Kidney glomerular epithelial cell (primary cell): ENCODE measurements around the gene TNFSF12.
"Not testable (repeated sequence)": the region's sequence is repeated elsewhere in the genome, so short reads cannot be mapped to it uniquely, and the experiment has no call there.

ENCODE experiments used
- DNase-seq: peaks from one replicate; lab custom pipeline; 2025; lab: John Stamatoyannopoulos, UW

The TNFSF12 gene

GRCh38 chr17:7587420-7588151, 38.7 kb downstream of the TNFSF12 start:
- no peak for DNase-seq

GRCh38 chr17:7588553-7589203, 39.8 kb downstream of the TNFSF12 start:
- no peak for DNase-seq

GRCh38 chr17:7589204-7589868, 40.5 kb downstream of the TNFSF12 start:
- DNase-seq: peak; percentile 27

- DNase-seq: no peak
Measured at GRCh38 chr17:7589891-7590691, 41.2 kb downstream of the TNFSF12 start, which contains the start of gene SOX15. Gene SOX15, minus strand, starts transcription at chr17:7590094. Its CDS starts 418 bp downstream, at chr17:7589676.

GRCh38 chr17:7590743-7591142, 41.9 kb downstream of the TNFSF12 start:
- DNase-seq: no peak

- DNase-seq: no peak
Measured at GRCh38 chr17:7591596-7591995, 42.7 kb downstream of the TNFSF12 start.

- no peak for DNase-seq
Measured at GRCh38 chr17:7592422-7593021, 43.7 kb downstream of the TNFSF12 start.

- DNase-seq: no peak
Measured at GRCh38 chr17:7593296-7593695, 44.4 kb downstream of the TNFSF12 start.

GRCh38 chr17:7597561-7597960, 48.7 kb downstream of the TNFSF12 start:
- not testable (repeated sequence) for DNase-seq

GRCh38 chr17:7606280-7606679, 57.4 kb downstream of the TNFSF12 start:
- DNase-seq: no peak
